ENCODE results near the gene RPS17. TPM values are rescaled to one million over a fixed set of nuclear protein-coding genes. Genes with fewer than 3 reads are reported as not detected.

Gene RPS17
- total RNA-seq, 2 donors from 2014 or later: 1,918 to 2,023 TPM

DNA sequence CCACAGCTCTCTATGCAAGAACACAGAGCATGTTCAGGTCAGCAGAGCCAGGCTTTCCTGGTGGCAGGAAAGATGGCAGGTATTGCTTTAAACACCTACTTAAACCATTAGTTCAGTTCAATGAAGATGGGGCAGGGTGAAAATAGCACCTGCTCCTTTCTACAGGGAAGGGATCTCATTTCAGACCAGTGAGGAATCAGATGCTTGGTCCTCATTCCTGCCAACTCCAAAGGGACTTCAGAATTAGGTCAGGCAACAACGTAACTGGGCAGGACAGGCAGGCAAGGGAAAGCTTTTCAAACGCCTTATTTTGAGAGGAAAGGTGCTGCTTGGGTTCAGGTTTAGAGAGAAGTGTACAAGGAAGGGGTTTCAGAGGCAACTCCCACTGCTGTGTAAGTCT lies 12.6 kb upstream of the RPS17 start:
- H3K4me1 ChIP-seq (ENCODE audit: control insufficient read depth, insufficient read depth, low read length): peaks cover 3% of the 10 kb centered on the region
- Mint-ChIP-seq H3K9me3 (no peaks in the 10 kb centered on the region), H3K27ac (no peak overlapping the region), H3K4me3 (no peak overlapping the region), H3K27me3 (ENCODE audit: insufficient read depth) (peaks cover 9% of the 10 kb centered on the region), H3K4me1 (peaks cover 7% of the 10 kb centered on the region), H3K36me3 (ENCODE audit: low read depth) (no peaks in the 10 kb centered on the region)
- no peak overlapping the region for H3K4me3 ChIP-seq (ENCODE audit: low read length)
- TF ChIP-seq CTCF (conservative IDR thresholded peaks at IDR 0.05): no peak
- H3K27me3 ChIP-seq (ENCODE audit: control insufficient read depth, insufficient read depth, low read length, poor library complexity, severe bottlenecking): no peaks in the 10 kb centered on the region
- H3K9ac ChIP-seq (ENCODE audit: extremely low read depth, low read length, poor library complexity, severe bottlenecking): no peak overlapping the region
- H3K9me3 ChIP-seq (ENCODE audit: control insufficient read depth, low read length): no peaks in the 10 kb centered on the region
- DNase-seq: no peak
- no peak overlapping the region for H3K27ac ChIP-seq (ENCODE audit: low read depth, low read length)
- WGBS, 2 experiments (ENCODE audit: insufficient coverage in 1 of 2, insufficient read length in 1 of 2): 93 to 96% methylated on average over 2 of the region's 2 CpGs
- no peaks in the 10 kb centered on the region for H3K36me3 ChIP-seq (ENCODE audit: control insufficient read depth, insufficient read depth, low read length)

- Histone ChIP-seq H3K4me1 (ENCODE audit: control insufficient read depth, insufficient read depth, low read length) (no peaks in the 10 kb centered on the region), H3K27me3 (ENCODE audit: control insufficient read depth, insufficient read depth, low read length, poor library complexity, severe bottlenecking) (no peaks in the 10 kb centered on the region), H3K9me3 (ENCODE audit: control insufficient read depth, low read length) (no peaks in the 10 kb centered on the region), H3K27ac (ENCODE audit: low read depth, low read length) (no peak overlapping the region), H3K4me3 (ENCODE audit: low read length) (no peak overlapping the region), H3K36me3 (ENCODE audit: control insufficient read depth, insufficient read depth, low read length) (no peaks in the 10 kb centered on the region), H3K9ac (ENCODE audit: extremely low read depth, low read length, poor library complexity, severe bottlenecking) (no peak overlapping the region)
- peaks cover 9% of the 10 kb centered on the region for H3K27me3 Mint-ChIP-seq (ENCODE audit: insufficient read depth)
- peak; percentile 31 for DNase-seq
- no peak for TF ChIP-seq CTCF (conservative IDR thresholded peaks at IDR 0.05)
- H3K27ac Mint-ChIP-seq: no peak overlapping the region
- H3K4me1 Mint-ChIP-seq: peaks cover 6% of the 10 kb centered on the region
- no peaks in the 10 kb centered on the region for H3K9me3 Mint-ChIP-seq
- H3K4me3 Mint-ChIP-seq: no peak overlapping the region
- H3K36me3 Mint-ChIP-seq (ENCODE audit: low read depth): no peaks in the 10 kb centered on the region
- 65 to 79% methylated on average over 4 to 5 of the region's 5 CpGs for WGBS, 2 experiments (ENCODE audit: insufficient coverage in 1 of 2, insufficient read length in 1 of 2)
These were observed 11.5 kb upstream of the RPS17 start for GRCh38 chr15:82551646-82552247.

- Histone ChIP-seq H3K4me3 (ENCODE audit: low read length) (no peak overlapping the region), H3K9ac (ENCODE audit: extremely low read depth, low read length, poor library complexity, severe bottlenecking) (no peak overlapping the region), H3K27ac (ENCODE audit: low read depth, low read length) (no peak overlapping the region), H3K36me3 (ENCODE audit: control insufficient read depth, insufficient read depth, low read length) (no peaks in the 10 kb centered on the region), H3K9me3 (ENCODE audit: control insufficient read depth, low read length) (no peaks in the 10 kb centered on the region), H3K4me1 (ENCODE audit: control insufficient read depth, insufficient read depth, low read length) (no peaks in the 10 kb centered on the region), H3K27me3 (ENCODE audit: control insufficient read depth, insufficient read depth, low read length, poor library complexity, severe bottlenecking) (no peaks in the 10 kb centered on the region)
- no peak for TF ChIP-seq CTCF (conservative IDR thresholded peaks at IDR 0.05)
- H3K4me1 Mint-ChIP-seq: peaks cover 6% of the 10 kb centered on the region
- H3K27me3 Mint-ChIP-seq (ENCODE audit: insufficient read depth): peaks cover 13% of the 10 kb centered on the region
- WGBS, 2 experiments (ENCODE audit: insufficient coverage in 1 of 2, insufficient read length in 1 of 2): 94 to 99% methylated on average over 7 to 8 of the region's 9 CpGs
- no peaks in the 10 kb centered on the region for H3K9me3 Mint-ChIP-seq
- H3K4me3 Mint-ChIP-seq: no peak overlapping the region
- no peak for DNase-seq
- no peak overlapping the region for H3K27ac Mint-ChIP-seq
- H3K36me3 Mint-ChIP-seq (ENCODE audit: low read depth): no peaks in the 10 kb centered on the region
These were observed 9.0 kb upstream of the RPS17 start for GRCh38 chr15:82549199-82549665.

Data from endodermal cell (in vitro differentiated cells).